Fibroblast of lung (primary cell): ENCODE results near the gene MAP3K6. TPM values are rescaled to one million over a fixed set of nuclear protein-coding genes. Genes with fewer than 3 reads are reported as not detected.

Source experiments
- DNase-seq, 2 donors: peaks; one replicate each; pipeline versions ENCODE4 v3.0.0 to v3.0.0-alpha.2; 2010; ENCODE audit warnings: low read depth in 2 of 2
- H2AFZ ChIP-seq: 2 replicates; pipeline ENCODE4 v1.5.1; 2012; ENCODE audit warnings: low read length, control low read depth, inconsistent platforms
- H3K27ac ChIP-seq: 2 replicates; pipeline ENCODE4 v1.5.1; 2011; ENCODE audit warnings: low read length, control low read depth; ENCODE audit not compliant: insufficient read depth
- H3K27me3 ChIP-seq: 2 replicates; pipeline ENCODE4 v1.5.1; 2011; ENCODE audit warnings: mild to moderate bottlenecking, low read length; ENCODE audit not compliant: control insufficient read depth, insufficient read depth
- H3K36me3 ChIP-seq: 2 replicates; pipeline ENCODE4 v1.5.1; 2011; ENCODE audit warnings: low read length; ENCODE audit not compliant: control insufficient read depth, insufficient read depth
- H3K4me1 ChIP-seq: 2 replicates; pipeline ENCODE4 v1.5.1; 2011; ENCODE audit warnings: low read length; ENCODE audit not compliant: control insufficient read depth, insufficient read depth; ENCODE audit errors: extremely low read depth
- H3K4me2 ChIP-seq: 2 replicates; pipeline ENCODE4 v1.5.1; 2011; ENCODE audit warnings: low read length, control low read depth; ENCODE audit not compliant: insufficient read depth; ENCODE audit errors: extremely low read depth
- H3K4me3 ChIP-seq, 4 experiments: fragments of 200-600 bp in 1 of 4; sonication (generic) in 1 of 4; replicated peaks in 1 of 4; 2 replicates each; pipeline ENCODE4 v1.5.1; 2011 to 2016; ENCODE audit warnings: low read length in 4 of 4, low read depth in 3 of 4, mild to moderate bottlenecking in 3 of 4, control low read depth in 2 of 4, inconsistent platforms in 1 of 4, mixed read lengths in 1 of 4; ENCODE audit not compliant: insufficient read depth in 1 of 4; ENCODE audit errors: control extremely low read depth in 1 of 4
- H3K79me2 ChIP-seq: 2 replicates; pipeline ENCODE4 v1.5.1; 2012; ENCODE audit warnings: mild to moderate bottlenecking, low read length, inconsistent platforms; ENCODE audit not compliant: control insufficient read depth, insufficient read depth
- H3K9ac ChIP-seq: 2 replicates; pipeline ENCODE4 v1.5.1; 2011; ENCODE audit warnings: mild to moderate bottlenecking, low read length, control low read depth; ENCODE audit not compliant: insufficient read depth
- H3K9me3 ChIP-seq: 2 replicates; pipeline ENCODE4 v1.5.1; 2012; ENCODE audit warnings: low read depth, low read length; ENCODE audit not compliant: control insufficient read depth, insufficient read depth
- H4K20me1 ChIP-seq: 2 replicates; pipeline ENCODE4 v1.5.1; 2011; ENCODE audit warnings: low read length; ENCODE audit not compliant: control insufficient read depth, insufficient read depth; ENCODE audit errors: extremely low read depth
- EZH2 ChIP-seq: IDR thresholded peaks from 2 replicates; pipeline ENCODE4 v1.5.1; 2012; ENCODE audit warnings: low read length, control low read depth, mild to moderate bottlenecking; ENCODE audit errors: missing control alignments
- polyA plus RNA-seq, 2 donors: library from polyadenylated mRNA; depleted of rRNA in 1 of 2; stranded (reverse) in 1 of 2; unstranded in 1 of 2; fragments of >200 nt; gene quantifications; 2 replicates each; pipeline ENCODE4 v1.2.1, GENCODE V29; 2011 to 2012; ENCODE audit warnings: missing spikeins in 1 of 2
- total RNA-seq: library from RNA; depleted of rRNA; stranded (reverse); fragments of >200 nt; gene quantifications from 2 replicates; pipeline ENCODE4 v1.2.1, GENCODE V29; 2014
- TF ChIP-seq, protein P1 (sequence below), 2 donors: IDR thresholded peaks in 1 of 2; conservative IDR thresholded peaks in 1 of 2; 1 replicate in 1 of 2; 2 replicates in 1 of 2; pipeline ENCODE4 v1.5.1; 2011 to 2012; ENCODE audit warnings: low read length in 2 of 2, control low read depth in 1 of 2, inconsistent platforms in 1 of 2, low read depth in 1 of 2, mild to moderate bottlenecking in 1 of 2

MAP3K6 gene
- total and polyA plus RNA-seq, 2 donors (not counting 1 experiment from before 2014, with no cell fraction given) = 8.3 to 11.5 TPM

DNA sequence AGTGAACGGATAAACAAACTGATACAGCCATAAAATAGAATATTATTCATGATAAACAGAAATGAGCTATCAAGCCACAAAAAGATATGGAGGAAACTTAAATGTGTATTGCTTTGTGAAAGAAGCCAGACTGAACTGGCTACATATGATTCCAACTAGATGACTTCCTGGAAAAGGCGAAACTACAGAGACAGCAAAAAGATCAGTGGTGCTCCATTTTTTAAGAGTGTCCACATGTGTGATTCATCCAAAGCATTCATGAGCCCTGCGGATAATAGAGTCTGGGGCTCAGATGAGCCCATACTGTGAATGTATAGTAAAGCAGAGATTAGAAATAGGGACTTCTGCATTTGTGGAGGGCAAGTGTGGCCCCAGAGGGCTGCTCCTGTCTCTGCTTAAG, 52.6 kb downstream of the MAP3K6 start:
- Histone ChIP-seq H2AFZ (no peak overlapping the region), H3K9ac (no peak overlapping the region), H3K27ac (no peak overlapping the region), H3K9me3 (no peaks in the 10 kb centered on the region), H3K4me1 (peaks cover 8% of the 10 kb centered on the region), H3K79me2 (no peaks in the 10 kb centered on the region), H4K20me1 (no peaks in the 10 kb centered on the region), H3K36me3 (no peaks in the 10 kb centered on the region), H3K4me3 (no peak overlapping the region), H3K27me3 (no peaks in the 10 kb centered on the region), H3K4me2 (no peak overlapping the region)
- DNase-seq = no peak
- TF ChIP-seq, protein P1, sequence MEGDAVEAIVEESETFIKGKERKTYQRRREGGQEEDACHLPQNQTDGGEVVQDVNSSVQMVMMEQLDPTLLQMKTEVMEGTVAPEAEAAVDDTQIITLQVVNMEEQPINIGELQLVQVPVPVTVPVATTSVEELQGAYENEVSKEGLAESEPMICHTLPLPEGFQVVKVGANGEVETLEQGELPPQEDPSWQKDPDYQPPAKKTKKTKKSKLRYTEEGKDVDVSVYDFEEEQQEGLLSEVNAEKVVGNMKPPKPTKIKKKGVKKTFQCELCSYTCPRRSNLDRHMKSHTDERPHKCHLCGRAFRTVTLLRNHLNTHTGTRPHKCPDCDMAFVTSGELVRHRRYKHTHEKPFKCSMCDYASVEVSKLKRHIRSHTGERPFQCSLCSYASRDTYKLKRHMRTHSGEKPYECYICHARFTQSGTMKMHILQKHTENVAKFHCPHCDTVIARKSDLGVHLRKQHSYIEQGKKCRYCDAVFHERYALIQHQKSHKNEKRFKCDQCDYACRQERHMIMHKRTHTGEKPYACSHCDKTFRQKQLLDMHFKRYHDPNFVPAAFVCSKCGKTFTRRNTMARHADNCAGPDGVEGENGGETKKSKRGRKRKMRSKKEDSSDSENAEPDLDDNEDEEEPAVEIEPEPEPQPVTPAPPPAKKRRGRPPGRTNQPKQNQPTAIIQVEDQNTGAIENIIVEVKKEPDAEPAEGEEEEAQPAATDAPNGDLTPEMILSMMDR (conservative IDR thresholded peaks at IDR 0.05 in 1 of 2, IDR thresholded peaks at IDR 0.05 in 1 of 2; ENCODE audit: low read depth in 1 of 2, low read length in 2 of 2) = no peak
- TF ChIP-seq EZH2 = no peak

DNA sequence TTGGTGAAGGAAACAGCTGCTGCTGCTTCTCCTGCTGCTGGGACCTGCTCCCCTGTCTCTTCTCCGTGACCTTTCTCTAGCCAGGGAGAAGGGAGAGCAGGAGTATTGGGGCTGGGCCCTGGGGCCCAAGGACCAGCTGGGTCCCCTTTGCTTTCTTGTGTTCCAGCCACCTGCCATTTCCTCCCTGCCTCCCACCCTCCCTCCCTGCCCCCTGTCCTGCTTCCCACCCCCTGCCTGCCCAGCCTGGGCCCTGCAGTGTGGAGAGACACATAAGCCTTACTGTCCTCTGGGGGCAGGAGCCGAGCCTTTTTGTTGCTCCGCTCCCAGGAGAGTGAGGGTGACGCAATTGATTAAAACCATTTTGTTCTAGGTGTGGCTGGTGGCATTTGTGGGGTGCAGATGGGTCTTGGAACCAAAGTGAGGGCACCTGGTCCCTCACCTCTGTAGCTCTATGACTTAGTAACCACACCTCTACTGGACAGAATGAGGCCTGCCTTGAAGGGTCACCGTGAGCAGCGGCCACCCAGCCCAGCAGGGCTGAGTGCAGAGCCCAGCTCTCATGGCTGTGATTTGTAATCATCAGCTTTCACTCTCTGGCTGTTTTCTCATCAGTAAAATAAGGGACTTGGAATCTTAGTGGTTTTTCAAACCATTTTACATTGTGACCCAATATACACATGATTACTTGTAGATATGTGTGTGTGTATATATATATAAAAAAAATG, 58.7 kb downstream of the MAP3K6 start:
- H3K9ac ChIP-seq = no peak overlapping the region
- no peak overlapping the region for H3K4me2 ChIP-seq
- no peaks in the 10 kb centered on the region for H4K20me1 ChIP-seq
- H3K27me3 ChIP-seq = no peaks in the 10 kb centered on the region
- DNase-seq = no peak
- H2AFZ ChIP-seq = no peak overlapping the region
- no peak overlapping the region for H3K4me3 ChIP-seq
- TF ChIP-seq, protein P1 (conservative IDR thresholded peaks at IDR 0.05 in 1 of 2, IDR thresholded peaks at IDR 0.05 in 1 of 2; ENCODE audit: low read depth in 1 of 2, low read length in 2 of 2) = no peak
- no peak for TF ChIP-seq EZH2
- H3K27ac ChIP-seq = no peak overlapping the region
- no peaks in the 10 kb centered on the region for H3K9me3 ChIP-seq
- H3K36me3 ChIP-seq = peaks cover 1% of the 10 kb centered on the region
- H3K79me2 ChIP-seq = no peaks in the 10 kb centered on the region
- no peaks in the 10 kb centered on the region for H3K4me1 ChIP-seq

DNA sequence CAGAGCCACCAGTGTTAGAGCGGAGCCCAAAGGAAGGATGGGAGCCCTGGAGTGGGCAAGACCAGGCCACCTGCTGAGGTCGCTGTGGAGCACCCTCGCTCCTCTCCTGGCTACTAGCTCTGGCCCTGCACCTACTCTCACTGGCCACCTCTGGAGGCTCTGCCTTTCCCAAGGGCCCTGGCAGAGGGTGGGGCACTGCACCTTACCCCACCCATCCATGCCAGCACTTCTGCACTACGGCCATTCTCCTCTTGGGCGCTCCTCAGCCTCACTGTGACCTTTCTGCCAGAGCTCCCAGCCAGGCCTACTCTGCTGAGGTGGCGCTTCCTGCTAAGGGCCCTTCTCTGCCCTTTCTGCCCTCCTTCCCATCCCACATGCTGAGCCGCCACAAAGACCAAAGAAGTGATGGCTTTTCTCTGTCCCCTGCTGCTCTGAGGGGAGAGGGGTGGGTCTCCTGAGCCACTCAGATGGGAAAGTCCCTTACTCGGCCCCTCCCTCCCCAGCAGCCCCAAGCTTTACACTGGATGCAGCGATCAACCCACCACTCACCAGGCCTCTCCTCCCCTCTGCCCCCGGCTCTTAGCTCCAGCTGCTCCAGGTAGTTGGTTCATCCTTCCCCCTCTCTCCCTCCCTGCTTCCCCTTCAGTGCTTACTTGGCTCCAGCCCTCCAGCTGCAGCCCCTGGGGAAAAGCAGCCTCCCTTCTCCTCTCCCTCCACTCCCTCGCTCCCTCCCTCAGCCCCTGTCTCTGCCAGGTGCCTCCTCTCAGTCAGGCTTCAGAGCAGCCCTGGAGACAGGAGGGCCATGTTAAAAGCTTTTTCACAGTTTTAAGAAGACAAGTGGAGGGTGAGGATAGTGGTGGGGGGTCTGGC, 59.6 kb downstream of the MAP3K6 start:
- Histone ChIP-seq H3K27me3 (no peaks in the 10 kb centered on the region), H3K4me1 (no peaks in the 10 kb centered on the region), H3K36me3 (peaks cover 3% of the 10 kb centered on the region), H3K4me2 (no peak overlapping the region), H3K9me3 (no peaks in the 10 kb centered on the region), H3K27ac (no peak overlapping the region), H3K4me3 (no peak overlapping the region), H3K9ac (no peak overlapping the region), H2AFZ (no peak overlapping the region), H4K20me1 (no peaks in the 10 kb centered on the region), H3K79me2 (no peaks in the 10 kb centered on the region)
- TF ChIP-seq, protein P1 (conservative IDR thresholded peaks at IDR 0.05 in 1 of 2, IDR thresholded peaks at IDR 0.05 in 1 of 2; ENCODE audit: low read depth in 1 of 2, low read length in 2 of 2) = peak in 1 of 2 donors; percentile 11
- no peak for TF ChIP-seq EZH2
- DNase-seq = no peak
